ENCODE data around the gene UNKL.

DNA sequence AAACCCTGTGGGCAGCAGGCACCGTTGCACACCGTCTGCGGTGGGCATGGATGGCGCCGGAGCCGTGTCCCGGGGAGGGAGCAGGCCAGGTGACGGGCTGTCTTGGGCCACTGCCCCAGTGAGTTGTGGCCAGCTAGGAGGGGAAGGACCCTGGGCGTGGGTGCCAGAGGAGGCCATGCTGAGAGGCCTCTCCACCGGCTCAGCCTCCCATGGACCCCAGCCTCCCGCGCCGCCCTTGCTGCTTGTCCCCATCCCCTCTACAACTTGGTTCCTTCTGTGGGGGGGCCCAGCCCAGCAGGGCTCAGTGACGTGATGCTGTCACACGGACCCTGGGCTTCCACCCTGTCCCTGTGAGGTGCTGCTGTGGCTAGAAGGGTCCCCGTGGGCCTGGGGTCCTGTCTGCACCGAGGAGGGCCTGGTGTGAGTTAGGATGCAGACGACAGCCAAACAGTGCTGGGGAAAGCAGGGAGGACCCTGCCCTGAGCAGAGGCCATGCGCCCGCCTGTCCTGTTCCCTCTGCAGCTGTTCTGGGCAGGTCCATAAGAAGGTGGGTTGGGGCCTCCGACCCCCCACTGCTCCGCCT, 93.8 kb downstream of the UNKL start:
- no peak for TF ChIP-seq EZH2 (IDR thresholded peaks at IDR 0.05; ENCODE audit: insufficient read depth, poor library complexity, severe bottlenecking)
- TF ChIP-seq EZH2phosphoT487 (IDR thresholded peaks at IDR 0.05; ENCODE audit: insufficient read depth, low read depth): no peak

All from GM23248 (cell line).